ENCODE data around the gene CHGA.

- TF ChIP-seq SP1 (IDR thresholded peaks at IDR 0.05) = no peak
- no peak for TF ChIP-seq L3MBTL2 (conservative IDR thresholded peaks at IDR 0.05)
Measured at GRCh38 chr14:92892589-92892988, 30.4 kb upstream of the CHGA start.

Measured in HEK293T (cell line).